ENCODE results near the gene GLIS1.

DNA sequence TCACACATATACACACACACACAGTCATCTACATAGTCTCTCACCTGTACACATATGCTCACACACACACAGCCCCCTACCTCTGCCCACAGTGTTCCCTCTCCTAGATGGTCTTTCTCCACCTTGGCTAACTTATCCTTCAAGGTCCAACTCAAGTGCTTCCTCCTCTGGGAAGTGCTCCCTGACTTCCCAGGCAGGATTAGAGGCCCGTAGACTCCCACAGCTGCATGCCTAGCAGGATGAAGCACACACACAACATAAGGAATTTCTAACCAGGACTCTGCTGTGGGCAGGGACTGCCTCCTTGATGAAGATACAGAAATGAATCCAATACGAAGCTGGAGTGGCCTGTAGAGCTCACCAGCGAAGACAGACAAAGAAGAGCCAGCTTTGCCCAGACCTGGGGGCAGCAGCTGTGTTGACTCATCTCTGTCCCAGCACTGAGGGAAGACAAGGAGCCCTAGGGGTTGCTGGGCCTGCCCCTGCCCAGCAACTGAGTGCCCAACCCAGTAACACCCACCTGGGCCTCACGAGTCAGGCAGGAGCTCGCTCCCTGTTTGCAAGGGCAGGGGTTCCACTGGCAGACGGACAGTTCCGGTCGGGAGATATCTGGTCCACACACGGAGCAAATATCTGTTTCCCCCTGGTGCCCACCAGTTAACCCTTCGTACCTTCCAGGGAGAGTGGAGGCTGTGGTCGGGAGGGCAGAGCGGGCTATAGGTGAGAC is 178.9 kb downstream of the GLIS1 start:
- TF ChIP-seq POLR2A (IDR thresholded peaks at IDR 0.05) (no peak), EP300 (IDR thresholded peaks at IDR 0.05) (no peak)
- TF ChIP-seq, protein P1, sequence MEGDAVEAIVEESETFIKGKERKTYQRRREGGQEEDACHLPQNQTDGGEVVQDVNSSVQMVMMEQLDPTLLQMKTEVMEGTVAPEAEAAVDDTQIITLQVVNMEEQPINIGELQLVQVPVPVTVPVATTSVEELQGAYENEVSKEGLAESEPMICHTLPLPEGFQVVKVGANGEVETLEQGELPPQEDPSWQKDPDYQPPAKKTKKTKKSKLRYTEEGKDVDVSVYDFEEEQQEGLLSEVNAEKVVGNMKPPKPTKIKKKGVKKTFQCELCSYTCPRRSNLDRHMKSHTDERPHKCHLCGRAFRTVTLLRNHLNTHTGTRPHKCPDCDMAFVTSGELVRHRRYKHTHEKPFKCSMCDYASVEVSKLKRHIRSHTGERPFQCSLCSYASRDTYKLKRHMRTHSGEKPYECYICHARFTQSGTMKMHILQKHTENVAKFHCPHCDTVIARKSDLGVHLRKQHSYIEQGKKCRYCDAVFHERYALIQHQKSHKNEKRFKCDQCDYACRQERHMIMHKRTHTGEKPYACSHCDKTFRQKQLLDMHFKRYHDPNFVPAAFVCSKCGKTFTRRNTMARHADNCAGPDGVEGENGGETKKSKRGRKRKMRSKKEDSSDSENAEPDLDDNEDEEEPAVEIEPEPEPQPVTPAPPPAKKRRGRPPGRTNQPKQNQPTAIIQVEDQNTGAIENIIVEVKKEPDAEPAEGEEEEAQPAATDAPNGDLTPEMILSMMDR (IDR thresholded peaks at IDR 0.05), result no peak

Measured in stomach (tissue), 4 donors.